Gastroesophageal sphincter (tissue), 3 donors: ENCODE measurements around the gene RYR2.

ENCODE experiments used
- CTCF ChIP-seq, 4 experiments: fragments of 200-600 bp in 2 of 4; fragments of 450-650 bp in 2 of 4; sonication (generic) in 1 of 4; IDR thresholded peaks; one replicate each; pipeline ENCODE4 v1.5.1; 2017 to 2019; ENCODE audit warnings: antibody characterized with exemption in 4 of 4, mild to moderate bottlenecking in 2 of 4, moderate library complexity in 2 of 4
- POLR2A ChIP-seq, 2 donors: fragments of 450-650 bp; IDR thresholded peaks; one replicate each; pipeline ENCODE4 v1.6.1; 2017; ENCODE audit warnings: antibody characterized with exemption in 2 of 2, mild to moderate bottlenecking in 2 of 2, moderate library complexity in 1 of 2
- POLR2AphosphoS5 ChIP-seq: sonication (generic); formaldehyde crosslinking; IDR thresholded peaks from one replicate; pipeline ENCODE4 v1.6.1; 2017; ENCODE audit warnings: antibody characterized with exemption

- TF ChIP-seq POLR2A (IDR thresholded peaks at IDR 0.05) (no peak), CTCF (IDR thresholded peaks at IDR 0.05) (no peak), POLR2AphosphoS5 (no peak)
Observed at GRCh38 chr1:237817277-237817676, 775.3 kb downstream of the RYR2 start.
